ENCODE data around the gene TMEM86A.

Gene TMEM86A

DNA sequence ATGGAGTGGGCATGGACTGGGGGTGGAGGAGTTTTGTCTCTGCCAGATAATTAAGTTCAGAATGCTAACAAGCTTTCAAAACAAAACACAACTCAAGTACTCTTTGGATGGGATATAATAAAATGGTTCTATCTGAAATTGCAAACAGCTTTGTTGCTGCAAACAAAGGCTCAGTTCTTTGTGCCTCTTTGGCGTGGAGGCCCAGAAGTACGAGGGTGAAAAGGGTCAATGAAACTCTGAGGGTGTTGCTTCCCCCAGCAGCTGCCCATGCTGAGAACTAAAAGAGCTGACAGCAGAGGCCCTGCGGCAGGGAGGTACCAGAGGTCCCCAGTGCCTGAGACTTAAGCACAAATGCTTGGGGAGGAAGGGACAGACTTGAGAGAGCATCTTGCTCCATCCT lies 53.9 kb downstream of the TMEM86A start:
- Histone ChIP-seq H3K4me3 (ENCODE audit: low read depth in 1 of 2, low read length in 2 of 2) (no peak overlapping the region), H3K27ac (ENCODE audit: low read depth, low read length) (no peak overlapping the region), H3K9me3 (ENCODE audit: control insufficient read depth in 1 of 2, low read length in 2 of 2) (no peaks in the 10 kb centered on the region), H3K9ac (ENCODE audit: low read depth in 1 of 2, low read length in 2 of 2) (no peak overlapping the region), H3K36me3 (ENCODE audit: control insufficient read depth in 1 of 2, insufficient read depth in 2 of 2, low read length in 2 of 2) (no peaks in the 10 kb centered on the region), H3K4me1 (ENCODE audit: control insufficient read depth in 1 of 2, insufficient read depth in 2 of 2, low read length in 2 of 2) (no peaks in the 10 kb centered on the region), H3K27me3 (ENCODE audit: control insufficient read depth in 1 of 2, insufficient read depth in 2 of 2, low read length in 2 of 2) (peaks cover 0 to 3% of the 10 kb centered on the region in 2 donors)

DNA sequence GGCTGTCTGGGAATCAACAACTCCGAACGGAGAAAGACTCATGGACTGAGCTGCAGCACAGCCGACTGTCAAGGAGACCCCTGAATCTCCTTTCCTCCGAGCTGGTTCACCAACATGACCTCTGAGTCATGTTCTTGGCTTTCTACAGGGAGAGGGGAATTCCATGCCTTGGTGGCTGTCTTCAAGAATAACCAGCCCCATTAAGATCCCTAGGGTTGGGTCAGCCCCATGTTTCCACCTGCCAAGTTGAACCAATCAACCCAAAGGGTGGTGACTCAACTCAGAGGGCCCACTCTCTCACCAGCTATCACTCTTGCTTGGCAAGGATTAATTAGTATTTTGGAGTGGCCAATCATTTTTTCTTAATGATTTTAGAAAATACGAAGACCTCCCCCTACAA lies 55.7 kb downstream of the TMEM86A start:
- H3K9me3 ChIP-seq (ENCODE audit: control insufficient read depth in 1 of 2, low read length in 2 of 2): no peaks in the 10 kb centered on the region
- peaks cover 0 to 3% of the 10 kb centered on the region in 2 donors for H3K27me3 ChIP-seq (ENCODE audit: control insufficient read depth in 1 of 2, insufficient read depth in 2 of 2, low read length in 2 of 2)
- H3K36me3 ChIP-seq (ENCODE audit: control insufficient read depth in 1 of 2, insufficient read depth in 2 of 2, low read length in 2 of 2): no peaks in the 10 kb centered on the region
- H3K27ac ChIP-seq (ENCODE audit: low read depth, low read length): no peak overlapping the region
- H3K4me3 ChIP-seq (ENCODE audit: low read depth in 1 of 2, low read length in 2 of 2): no peak overlapping the region
- H3K9ac ChIP-seq (ENCODE audit: low read depth in 1 of 2, low read length in 2 of 2): no peak overlapping the region
- no peaks in the 10 kb centered on the region for H3K4me1 ChIP-seq (ENCODE audit: control insufficient read depth in 1 of 2, insufficient read depth in 2 of 2, low read length in 2 of 2)

All from duodenal mucosa (tissue), 2 donors.